Heart right ventricle (tissue), 16 donors: ENCODE measurements around the gene APOD. TPM values are rescaled to one million over a fixed set of nuclear protein-coding genes. Genes with fewer than 3 reads are reported as not detected.

Source experiments
- ATAC-seq, 8 donors: fragments of 200-7000 bp; cut with Tn5 transposase; one replicate each; pipeline ENCODE4 v1.9.1; 2020; ENCODE audit warnings: mild to moderate bottlenecking in 8 of 8, moderate library complexity in 8 of 8, moderate number of reproducible peaks in 1 of 8
- DNase-seq, 2 donors: peaks; one replicate each; pipeline ENCODE4 v3.0.0-alpha.2; 2020
- H3K27ac ChIP-seq, 10 donors: fragments of 200-600 bp; sonication (generic) in 2 of 10; one replicate each; pipeline versions ENCODE4 v1.5.0 to v1.8.0; 2020 to 2022; ENCODE audit warnings: mild to moderate bottlenecking in 3 of 10
- H3K27me3 ChIP-seq, 7 donors: fragments of 200-600 bp; one replicate each; pipeline ENCODE4 v1.8.0; 2021 to 2022; ENCODE audit warnings: mild to moderate bottlenecking in 2 of 7
- H3K36me3 ChIP-seq, 9 donors: fragments of 200-600 bp; sonication (generic) in 1 of 9; one replicate each; pipeline versions ENCODE4 v1.5.0 to v1.8.0; 2020 to 2022; ENCODE audit warnings: mild to moderate bottlenecking in 2 of 9
- H3K4me1 ChIP-seq, 9 donors: fragments of 200-600 bp; sonication (generic) in 1 of 9; one replicate each; pipeline versions ENCODE4 v1.5.0 to v1.8.0; 2020 to 2022; ENCODE audit warnings: mild to moderate bottlenecking in 4 of 9
- H3K4me3 ChIP-seq, 10 donors: fragments of 200-600 bp; sonication (generic) in 2 of 10; one replicate each; pipeline versions ENCODE4 v1.5.0 to v1.8.0; 2020 to 2022; ENCODE audit warnings: mild to moderate bottlenecking in 7 of 10, moderate library complexity in 2 of 10
- H3K9me3 ChIP-seq, 11 donors: fragments of 200-600 bp in 10 of 11; sonication (generic) in 2 of 11; one replicate each; pipeline versions ENCODE4 v1.5.0 to v1.8.0; 2013 to 2022; ENCODE audit warnings: mild to moderate bottlenecking in 2 of 11, control low read depth in 1 of 11, moderate library complexity in 1 of 11
- WGBS, 2 donors: extraction: QIAGEN DNeasy Blood & Tissue Kit; methylation state at CpG; one replicate each; pipeline ENCODE4 v1.1.7; 2013; ENCODE audit warnings: inconsistent platforms in 1 of 2; 5-methylcytosine and 5-hydroxymethylcytosine counted together
- intact Hi-C, 10 donors: fragments of 100-400 bp; cut with DNase I; formaldehyde crosslinking; loops; one replicate each; pipeline versions ENCODE4 v1.11.1 to v1.14.2; 2022
- polyA plus RNA-seq, 2 donors: library from polyadenylated mRNA; stranded (reverse); fragments of 200-250 nt; gene quantifications; one replicate each; pipeline ENCODE4 v1.2.3, GENCODE V29; 2013
- total RNA-seq, 10 donors: library from RNA; stranded (reverse); fragmentation: NEBNext Ultra II Directional in 3 of 10; extraction: Animal tissue kit (Norgen Biotek cat#: 25700) in 3 of 10; gene quantifications; one replicate each; pipeline versions ENCODE4 v1.2.1 to v1.2.4, GENCODE V29; 2021 to 2023
- TF ChIP-seq, protein P1 (sequence below), 9 donors: fragments of 200-600 bp; sonication (generic) in 2 of 9; IDR thresholded peaks; one replicate each; pipeline versions ENCODE4 v1.5.0 to v1.8.0; 2021 to 2022; ENCODE audit warnings: antibody characterized with exemption in 9 of 9, mild to moderate bottlenecking in 5 of 9, moderate library complexity in 1 of 9
- donor health status: Arrhythmogenic right ventricular cardiomyopathy.
- donor health status: ischemic (EF 13 %, LVEDD 7.1; RV severe dilation, severe dysfunction).
- donor health status: healthy with polysubstance abuse.
- donor health status: DM: no; HTN: yes; CAD: no.
- donor health status: DM: no; HTN: no; CAD: no.
- donor health status: ischemic (EF 25% LVEDD 6.9; RV normal size, moderate dysfunction).
- donor health status: ischemic (EF 25% LVEDD 5.7; RV mildly dilated, moderate dysfunction).
- donor health status: healthy.
- donor health status: DM: yes; HTN: yes; CAD: no.
- donor health status: Ischemic cardiomyopathy.
- donor health status: ischemic (EF 35%, LVEDD 5.7; RV mildly dilated, moderate dysfunction).
- donor health status: nonischemic (EF 11% LVEDD 7.7; RV severe dilation, severe dysfunction).
- donor health status: DM: yes; HTN: yes; CAD: no.
- donor health status: PGD.
- donor health status: ischemic (EF 29% LVEDD 5.4; RV normal size, mild dysfunction).
- donor health status: nonischemic (EF 23%, LVEDD 6.1; RV moderate dilation, normal function).

The APOD gene
- total and polyA plus RNA-seq, 12 donors, result 73.9 to 582 (median 109) TPM

DNA sequence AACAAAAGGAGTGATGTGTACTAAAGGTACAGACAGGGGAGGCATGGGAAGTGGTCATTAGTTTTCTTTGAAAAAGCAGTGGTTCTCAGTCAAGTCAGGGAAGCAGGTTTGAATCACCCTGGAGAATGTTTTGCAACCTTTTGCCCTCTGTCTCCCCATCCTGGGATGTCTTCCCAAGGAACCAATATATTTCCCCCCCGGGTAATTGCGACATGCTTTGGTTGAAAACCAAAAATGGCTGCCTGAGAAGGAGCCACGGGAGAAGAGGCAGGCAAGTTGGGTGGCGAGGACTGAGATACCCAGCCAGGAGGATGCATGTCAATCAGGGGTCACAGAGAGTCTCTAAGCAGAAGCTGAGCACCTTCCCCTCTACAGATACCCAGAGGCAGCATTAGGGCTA lies 20.4 kb downstream of the APOD start:
- no peak for ATAC-seq
- DNase-seq, result no peak
- Histone ChIP-seq H3K27me3 (peaks cover 0 to 13% (median 0%) of the 10 kb centered on the region in 7 donors), H3K4me3 (no peak overlapping the region), H3K4me1 (peaks cover 0 to 5% (median 0%) of the 10 kb centered on the region in 9 donors), H3K9me3 (no peaks in the 10 kb centered on the region), H3K36me3 (peaks cover 0 to 1% (median 0%) of the 10 kb centered on the region in 9 donors), H3K27ac (no peak overlapping the region)
- 84 to 85% methylated on average over 4 of the region's 4 CpGs for WGBS, 2 donors
- TF ChIP-seq, protein P1, sequence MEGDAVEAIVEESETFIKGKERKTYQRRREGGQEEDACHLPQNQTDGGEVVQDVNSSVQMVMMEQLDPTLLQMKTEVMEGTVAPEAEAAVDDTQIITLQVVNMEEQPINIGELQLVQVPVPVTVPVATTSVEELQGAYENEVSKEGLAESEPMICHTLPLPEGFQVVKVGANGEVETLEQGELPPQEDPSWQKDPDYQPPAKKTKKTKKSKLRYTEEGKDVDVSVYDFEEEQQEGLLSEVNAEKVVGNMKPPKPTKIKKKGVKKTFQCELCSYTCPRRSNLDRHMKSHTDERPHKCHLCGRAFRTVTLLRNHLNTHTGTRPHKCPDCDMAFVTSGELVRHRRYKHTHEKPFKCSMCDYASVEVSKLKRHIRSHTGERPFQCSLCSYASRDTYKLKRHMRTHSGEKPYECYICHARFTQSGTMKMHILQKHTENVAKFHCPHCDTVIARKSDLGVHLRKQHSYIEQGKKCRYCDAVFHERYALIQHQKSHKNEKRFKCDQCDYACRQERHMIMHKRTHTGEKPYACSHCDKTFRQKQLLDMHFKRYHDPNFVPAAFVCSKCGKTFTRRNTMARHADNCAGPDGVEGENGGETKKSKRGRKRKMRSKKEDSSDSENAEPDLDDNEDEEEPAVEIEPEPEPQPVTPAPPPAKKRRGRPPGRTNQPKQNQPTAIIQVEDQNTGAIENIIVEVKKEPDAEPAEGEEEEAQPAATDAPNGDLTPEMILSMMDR (IDR thresholded peaks at IDR 0.05), result no peak
- intact Hi-C loops, result no loop called here

DNA sequence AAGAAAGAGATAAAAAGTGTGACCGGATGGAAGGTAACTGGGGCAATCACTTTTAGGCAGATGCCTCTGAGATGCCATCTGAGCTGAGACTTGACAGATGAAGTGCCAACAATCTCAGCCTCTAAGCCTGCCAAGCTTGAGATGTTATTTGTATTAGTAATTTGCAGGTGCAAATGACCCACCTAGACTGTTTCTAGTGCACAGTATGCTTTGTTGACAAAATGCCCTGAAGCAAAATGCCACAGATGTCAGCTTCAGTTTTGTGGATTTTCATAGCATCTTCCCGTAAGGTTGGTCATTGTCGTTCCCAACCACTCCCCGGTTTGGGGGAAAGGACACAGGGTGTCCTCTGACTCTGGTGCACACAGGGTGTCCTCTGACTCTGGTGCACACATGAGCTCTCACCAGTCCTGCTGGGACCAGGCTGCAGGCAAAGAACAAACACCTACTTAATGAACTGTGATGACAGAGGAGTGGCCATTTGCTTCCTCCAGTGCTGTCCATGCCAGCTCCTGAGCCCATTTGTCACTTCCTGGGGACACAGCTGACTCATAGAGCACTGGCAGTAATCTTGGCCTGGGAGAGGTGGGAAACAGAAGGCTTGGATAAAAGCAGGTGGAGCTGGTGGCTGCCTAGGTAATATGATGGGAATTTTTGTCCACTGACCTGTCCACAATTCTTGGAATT lies 23.9 kb downstream of the APOD start:
- H3K4me3 ChIP-seq, result no peak overlapping the region
- H3K27me3 ChIP-seq, result no peaks in the 10 kb centered on the region
- peaks cover 0 to 5% (median 0%) of the 10 kb centered on the region in 9 donors for H3K4me1 ChIP-seq
- TF ChIP-seq, protein P1 (IDR thresholded peaks at IDR 0.05), result no peak
- 90 to 94% methylated on average over 4 of the region's 4 CpGs for WGBS, 2 donors
- no peak for ATAC-seq
- no peak overlapping the region for H3K27ac ChIP-seq
- no peaks in the 10 kb centered on the region for H3K36me3 ChIP-seq
- intact Hi-C loops, result no loop called here
- H3K9me3 ChIP-seq, result no peaks in the 10 kb centered on the region
- no peak for DNase-seq

DNA sequence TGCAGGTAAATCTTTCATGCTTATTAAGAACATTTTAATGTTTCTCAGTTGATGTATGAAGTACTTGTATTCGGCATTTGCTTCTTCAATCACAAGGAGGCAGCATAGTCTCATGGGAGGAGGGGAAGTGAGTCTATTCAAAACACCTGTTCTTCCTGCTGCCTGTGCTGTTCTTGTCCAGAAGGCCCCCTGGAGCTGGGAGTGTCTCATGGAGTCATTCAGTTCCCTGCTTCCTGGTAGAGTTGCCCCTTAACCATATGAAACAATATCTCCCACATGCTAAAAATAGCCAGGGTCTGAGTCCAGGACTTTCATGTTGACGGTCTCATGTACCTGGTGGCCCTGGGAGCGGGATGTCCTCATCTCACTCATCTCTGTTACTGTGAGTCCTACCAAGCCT lies 25.1 kb downstream of the APOD start:
- no peak overlapping the region for H3K4me3 ChIP-seq
- WGBS, 2 donors, result 36 to 43% methylated on average over 3 of the region's 3 CpGs
- no peaks in the 10 kb centered on the region for H3K36me3 ChIP-seq
- intact Hi-C loops, result no loop called here
- H3K9me3 ChIP-seq, result no peaks in the 10 kb centered on the region
- DNase-seq, result peak in 1 of 2 donors; percentile 36
- H3K27me3 ChIP-seq, result no peaks in the 10 kb centered on the region
- no peak overlapping the region for H3K27ac ChIP-seq
- H3K4me1 ChIP-seq, result peaks cover 0 to 5% (median 0%) of the 10 kb centered on the region in 9 donors
- peak in 5 of 8 donors; percentile 22 to 72 (median 63) for ATAC-seq
- TF ChIP-seq, protein P1 (IDR thresholded peaks at IDR 0.05), result peak in 7 of 9 donors; percentile 35 to 65 (median 52)

DNA sequence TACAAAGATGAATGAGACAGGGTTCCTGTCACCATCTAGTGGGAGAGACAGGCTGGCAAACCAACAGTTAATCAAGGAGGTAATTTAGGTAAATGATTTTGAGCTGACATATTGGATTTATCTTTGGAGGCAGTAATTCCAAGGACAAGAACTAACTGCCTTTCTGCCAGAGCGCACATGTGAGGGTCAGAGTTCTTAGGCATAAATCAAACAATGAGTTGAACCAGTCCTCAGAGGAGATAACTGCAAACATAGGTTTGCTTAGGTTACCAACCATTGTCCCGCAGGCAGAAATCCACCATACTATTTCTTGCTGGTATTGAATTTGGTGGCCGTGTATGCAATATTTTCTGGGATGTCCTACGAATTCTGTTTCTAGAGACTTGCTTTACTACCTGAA lies 26.4 kb downstream of the APOD start:
- ATAC-seq, result no peak

More for the DNA sequence above, 26.4 kb downstream of the APOD start:
- Histone ChIP-seq H3K36me3 (no peaks in the 10 kb centered on the region), H3K4me1 (peaks cover 0 to 5% (median 0%) of the 10 kb centered on the region in 9 donors), H3K27ac (no peak overlapping the region), H3K9me3 (no peaks in the 10 kb centered on the region), H3K27me3 (no peaks in the 10 kb centered on the region), H3K4me3 (no peak overlapping the region)
- 93 to 95% methylated on average over 4 of the region's 4 CpGs for WGBS, 2 donors
- TF ChIP-seq, protein P1 (IDR thresholded peaks at IDR 0.05), result no peak
- intact Hi-C loops, result no loop called here
- no peak for DNase-seq
